Measurements from ENCODE around the gene PAX8. TPM values are rescaled to one million over a fixed set of nuclear protein-coding genes. Genes with fewer than 3 reads are reported as not detected.

PAX8 gene
- total and polyA plus RNA-seq, 2 of the 13 experiments (the other 11 are each of a cell fraction or from before 2014, with no cell fraction given), result 1.5 to 8.8 TPM

DNA sequence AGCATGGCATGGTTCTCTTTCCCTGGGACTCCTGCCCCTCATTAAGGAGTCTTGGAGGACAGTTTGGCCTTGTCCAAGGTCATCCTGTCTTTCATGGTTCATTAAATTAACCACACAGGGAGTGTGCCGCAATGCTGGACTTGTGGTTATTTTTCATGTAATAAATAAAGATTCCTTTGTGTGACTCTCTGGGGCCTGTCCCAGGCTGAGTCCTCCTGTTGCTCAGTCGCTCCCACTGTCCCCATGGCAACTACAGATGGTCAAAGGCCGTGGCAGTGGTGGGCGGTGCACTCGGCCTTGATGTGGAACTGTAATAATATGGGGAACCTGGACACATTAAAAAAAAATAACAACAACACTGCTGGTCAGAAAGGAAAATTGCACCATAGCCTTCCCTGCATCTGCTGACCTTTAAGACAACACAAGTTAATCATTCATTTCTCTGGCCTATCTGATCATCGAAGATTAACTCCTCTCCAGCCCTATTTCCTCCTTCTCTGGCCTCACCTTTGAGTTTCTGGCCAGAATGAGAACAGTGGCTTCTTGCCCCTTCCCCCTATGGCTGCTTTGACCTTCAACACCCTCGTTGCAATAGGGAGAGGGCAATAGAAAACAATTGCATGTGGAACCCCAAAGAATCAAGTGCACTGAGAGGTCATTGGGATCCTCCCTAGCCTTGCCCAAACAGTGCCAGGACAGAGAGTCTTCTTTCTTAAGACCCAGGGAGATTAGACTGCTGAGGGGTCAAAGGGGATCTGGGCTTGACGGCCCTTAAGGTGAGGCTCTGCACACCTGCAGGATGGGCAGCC, 60.2 kb downstream of the PAX8 start (continued):
- TF ChIP-seq, protein P1, sequence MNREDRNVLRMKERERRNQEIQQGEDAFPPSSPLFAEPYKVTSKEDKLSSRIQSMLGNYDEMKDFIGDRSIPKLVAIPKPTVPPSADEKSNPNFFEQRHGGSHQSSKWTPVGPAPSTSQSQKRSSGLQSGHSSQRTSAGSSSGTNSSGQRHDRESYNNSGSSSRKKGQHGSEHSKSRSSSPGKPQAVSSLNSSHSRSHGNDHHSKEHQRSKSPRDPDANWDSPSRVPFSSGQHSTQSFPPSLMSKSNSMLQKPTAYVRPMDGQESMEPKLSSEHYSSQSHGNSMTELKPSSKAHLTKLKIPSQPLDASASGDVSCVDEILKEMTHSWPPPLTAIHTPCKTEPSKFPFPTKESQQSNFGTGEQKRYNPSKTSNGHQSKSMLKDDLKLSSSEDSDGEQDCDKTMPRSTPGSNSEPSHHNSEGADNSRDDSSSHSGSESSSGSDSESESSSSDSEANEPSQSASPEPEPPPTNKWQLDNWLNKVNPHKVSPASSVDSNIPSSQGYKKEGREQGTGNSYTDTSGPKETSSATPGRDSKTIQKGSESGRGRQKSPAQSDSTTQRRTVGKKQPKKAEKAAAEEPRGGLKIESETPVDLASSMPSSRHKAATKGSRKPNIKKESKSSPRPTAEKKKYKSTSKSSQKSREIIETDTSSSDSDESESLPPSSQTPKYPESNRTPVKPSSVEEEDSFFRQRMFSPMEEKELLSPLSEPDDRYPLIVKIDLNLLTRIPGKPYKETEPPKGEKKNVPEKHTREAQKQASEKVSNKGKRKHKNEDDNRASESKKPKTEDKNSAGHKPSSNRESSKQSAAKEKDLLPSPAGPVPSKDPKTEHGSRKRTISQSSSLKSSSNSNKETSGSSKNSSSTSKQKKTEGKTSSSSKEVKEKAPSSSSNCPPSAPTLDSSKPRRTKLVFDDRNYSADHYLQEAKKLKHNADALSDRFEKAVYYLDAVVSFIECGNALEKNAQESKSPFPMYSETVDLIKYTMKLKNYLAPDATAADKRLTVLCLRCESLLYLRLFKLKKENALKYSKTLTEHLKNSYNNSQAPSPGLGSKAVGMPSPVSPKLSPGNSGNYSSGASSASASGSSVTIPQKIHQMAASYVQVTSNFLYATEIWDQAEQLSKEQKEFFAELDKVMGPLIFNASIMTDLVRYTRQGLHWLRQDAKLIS (CRISPR knock-in tag; IDR thresholded peaks at IDR 0.05), result peak; percentile 72; the same call in 1 of the 2 replicates
- no peak for TF ChIP-seq ZSCAN22 (CRISPR knock-in tag; IDR thresholded peaks at IDR 0.05)
- TF ChIP-seq RXRA (CRISPR knock-in tag; IDR thresholded peaks at IDR 0.05), result peak; percentile 63; the same call in 1 of the 2 replicates
- TF ChIP-seq ZNF652 (CRISPR knock-in tag; IDR thresholded peaks at IDR 0.05; ENCODE audit: borderline replicate concordance, low read depth), result peak; percentile 56; the same call in 1 of the 2 replicates
- TF ChIP-seq, protein P2, sequence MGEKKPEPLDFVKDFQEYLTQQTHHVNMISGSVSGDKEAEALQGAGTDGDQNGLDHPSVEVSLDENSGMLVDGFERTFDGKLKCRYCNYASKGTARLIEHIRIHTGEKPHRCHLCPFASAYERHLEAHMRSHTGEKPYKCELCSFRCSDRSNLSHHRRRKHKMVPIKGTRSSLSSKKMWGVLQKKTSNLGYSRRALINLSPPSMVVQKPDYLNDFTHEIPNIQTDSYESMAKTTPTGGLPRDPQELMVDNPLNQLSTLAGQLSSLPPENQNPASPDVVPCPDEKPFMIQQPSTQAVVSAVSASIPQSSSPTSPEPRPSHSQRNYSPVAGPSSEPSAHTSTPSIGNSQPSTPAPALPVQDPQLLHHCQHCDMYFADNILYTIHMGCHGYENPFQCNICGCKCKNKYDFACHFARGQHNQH (CRISPR knock-in tag; IDR thresholded peaks at IDR 0.05), result peak; percentile 97
- TF ChIP-seq, protein P3, sequence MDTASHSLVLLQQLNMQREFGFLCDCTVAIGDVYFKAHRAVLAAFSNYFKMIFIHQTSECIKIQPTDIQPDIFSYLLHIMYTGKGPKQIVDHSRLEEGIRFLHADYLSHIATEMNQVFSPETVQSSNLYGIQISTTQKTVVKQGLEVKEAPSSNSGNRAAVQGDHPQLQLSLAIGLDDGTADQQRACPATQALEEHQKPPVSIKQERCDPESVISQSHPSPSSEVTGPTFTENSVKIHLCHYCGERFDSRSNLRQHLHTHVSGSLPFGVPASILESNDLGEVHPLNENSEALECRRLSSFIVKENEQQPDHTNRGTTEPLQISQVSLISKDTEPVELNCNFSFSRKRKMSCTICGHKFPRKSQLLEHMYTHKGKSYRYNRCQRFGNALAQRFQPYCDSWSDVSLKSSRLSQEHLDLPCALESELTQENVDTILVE (CRISPR knock-in tag; IDR thresholded peaks at IDR 0.05), result peak; percentile 73
- TF ChIP-seq FOXM1 (CRISPR knock-in tag; IDR thresholded peaks at IDR 0.05), result no peak
- no peak for TF ChIP-seq ZNF446 (CRISPR knock-in tag; IDR thresholded peaks at IDR 0.05)
- TF ChIP-seq RBM39 (IDR thresholded peaks at IDR 0.05; ENCODE audit: low read depth, low read length, poor library complexity, severe bottlenecking), result no peak
- TF ChIP-seq, protein P4, sequence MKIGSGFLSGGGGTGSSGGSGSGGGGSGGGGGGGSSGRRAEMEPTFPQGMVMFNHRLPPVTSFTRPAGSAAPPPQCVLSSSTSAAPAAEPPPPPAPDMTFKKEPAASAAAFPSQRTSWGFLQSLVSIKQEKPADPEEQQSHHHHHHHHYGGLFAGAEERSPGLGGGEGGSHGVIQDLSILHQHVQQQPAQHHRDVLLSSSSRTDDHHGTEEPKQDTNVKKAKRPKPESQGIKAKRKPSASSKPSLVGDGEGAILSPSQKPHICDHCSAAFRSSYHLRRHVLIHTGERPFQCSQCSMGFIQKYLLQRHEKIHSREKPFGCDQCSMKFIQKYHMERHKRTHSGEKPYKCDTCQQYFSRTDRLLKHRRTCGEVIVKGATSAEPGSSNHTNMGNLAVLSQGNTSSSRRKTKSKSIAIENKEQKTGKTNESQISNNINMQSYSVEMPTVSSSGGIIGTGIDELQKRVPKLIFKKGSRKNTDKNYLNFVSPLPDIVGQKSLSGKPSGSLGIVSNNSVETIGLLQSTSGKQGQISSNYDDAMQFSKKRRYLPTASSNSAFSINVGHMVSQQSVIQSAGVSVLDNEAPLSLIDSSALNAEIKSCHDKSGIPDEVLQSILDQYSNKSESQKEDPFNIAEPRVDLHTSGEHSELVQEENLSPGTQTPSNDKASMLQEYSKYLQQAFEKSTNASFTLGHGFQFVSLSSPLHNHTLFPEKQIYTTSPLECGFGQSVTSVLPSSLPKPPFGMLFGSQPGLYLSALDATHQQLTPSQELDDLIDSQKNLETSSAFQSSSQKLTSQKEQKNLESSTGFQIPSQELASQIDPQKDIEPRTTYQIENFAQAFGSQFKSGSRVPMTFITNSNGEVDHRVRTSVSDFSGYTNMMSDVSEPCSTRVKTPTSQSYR (CRISPR knock-in tag; IDR thresholded peaks at IDR 0.05; ENCODE audit: borderline replicate concordance), result peak; percentile 72; the same call in 1 of the 2 replicates
- TF ChIP-seq NCOR1 (IDR thresholded peaks at IDR 0.05; ENCODE audit: borderline replicate concordance, low read length), result peak; percentile 65; the same call in 1 of the 2 replicates
- peak; percentile 23; the same call in 1 of the 2 replicates for TF ChIP-seq ZSCAN9 (CRISPR knock-in tag; IDR thresholded peaks at IDR 0.05; ENCODE audit: borderline replicate concordance)
- TF ChIP-seq KLF13 (CRISPR knock-in tag; IDR thresholded peaks at IDR 0.05), result 0 out of 2 replicates have a peak, but pooled peaks have one; percentile 14
- TF ChIP-seq MXI1 (IDR thresholded peaks at IDR 0.05; ENCODE audit: borderline replicate concordance, low read depth, low read length), result peak; percentile 88; the same call in 2 of the 3 replicates
- peak; percentile 49 for TF ChIP-seq TEAD3 (CRISPR knock-in tag; optimal IDR thresholded peaks at IDR 0.05; ENCODE audit: borderline replicate concordance)
- TF ChIP-seq HNF4A (CRISPR knock-in tag; IDR thresholded peaks at IDR 0.05), result peak; percentile 73
- peak; percentile 53; the same call in 1 of the 2 replicates for TF ChIP-seq TARDBP (CRISPR knock-in tag; IDR thresholded peaks at IDR 0.05)
- TF ChIP-seq NFIC (IDR thresholded peaks at IDR 0.05; ENCODE audit: low read length), result no peak
- TF ChIP-seq ATM (IDR thresholded peaks at IDR 0.05; ENCODE audit: borderline replicate concordance), result no peak
- no peak; the same call in 1 of the 2 replicates for TF ChIP-seq TBX3 (IDR thresholded peaks at IDR 0.05; ENCODE audit: borderline replicate concordance)
- peak; percentile 24 for TF ChIP-seq ZEB1 (IDR thresholded peaks at IDR 0.05; ENCODE audit: insufficient replicate concordance, low read depth)
